CD4-positive, alpha-beta T cell treated with Interleukin-15 for 1 hour (primary cell): ENCODE measurements around the gene CARMIL3.
"Not testable (repeated sequence)": the region's sequence is repeated elsewhere in the genome, so short reads cannot be mapped to it uniquely, and the experiment has no call there.

Source experiments
- DNase-seq: peaks from one replicate; pipeline ENCODE4 v3.0.0-alpha.2; 2020

Gene CARMIL3

GRCh38 chr14:24037658-24038037, 14.2 kb upstream of the CARMIL3 start:
- DNase-seq = no peak

DNA sequence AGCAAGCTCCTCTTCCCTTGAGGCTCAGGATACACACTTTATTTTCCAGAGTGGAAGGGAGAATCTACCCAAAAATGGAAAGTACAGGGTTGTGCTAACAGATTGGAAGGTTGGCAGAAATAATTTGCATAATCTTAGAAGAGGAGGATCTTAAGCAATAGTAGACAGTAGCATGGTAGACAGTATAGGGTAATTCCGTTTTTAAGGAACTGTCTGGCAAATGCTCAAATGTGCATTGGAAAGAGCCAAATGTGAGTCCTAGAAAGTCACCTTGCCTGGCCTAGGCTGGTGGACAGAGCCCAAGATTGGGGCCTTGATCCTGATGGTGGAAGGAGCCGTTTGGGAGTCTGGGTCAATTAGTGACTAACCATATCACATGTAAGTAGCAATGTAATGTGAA, 13.1 kb upstream of the CARMIL3 start:
- DNase-seq = no peak

GRCh38 chr14:24040692-24041091, 11.1 kb upstream of the CARMIL3 start:
- no peak for DNase-seq

DNA sequence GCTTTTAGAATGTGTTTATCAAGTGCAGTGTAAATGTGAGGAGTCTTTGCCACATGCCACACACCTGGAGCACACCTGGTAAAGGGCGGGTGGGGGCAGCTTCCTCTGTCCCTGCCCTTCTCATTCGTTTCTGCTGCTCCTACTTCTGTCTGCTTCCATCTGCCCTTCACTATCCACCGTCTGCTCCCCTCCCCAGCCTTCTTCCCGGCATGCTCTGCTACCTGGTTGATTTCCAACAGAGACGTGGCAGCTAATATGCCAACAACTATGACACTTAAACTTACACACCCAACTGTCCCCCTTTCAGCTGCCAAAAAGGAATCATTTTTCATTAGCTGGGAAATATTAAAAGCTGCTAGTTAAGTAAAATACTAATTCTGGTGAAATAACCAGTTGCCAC, 9.1 kb upstream of the CARMIL3 start:
- DNase-seq = no peak

GRCh38 chr14:24049002-24049401, 2.8 kb upstream of the CARMIL3 start:
- DNase-seq = not testable (repeated sequence)

- not testable (repeated sequence) for DNase-seq
Observed at GRCh38 chr14:24050753-24051152, 1.1 kb upstream of the CARMIL3 start.

GRCh38 chr14:24051176-24051788, 527 bp upstream of the CARMIL3 start:
- DNase-seq = no peak

DNA sequence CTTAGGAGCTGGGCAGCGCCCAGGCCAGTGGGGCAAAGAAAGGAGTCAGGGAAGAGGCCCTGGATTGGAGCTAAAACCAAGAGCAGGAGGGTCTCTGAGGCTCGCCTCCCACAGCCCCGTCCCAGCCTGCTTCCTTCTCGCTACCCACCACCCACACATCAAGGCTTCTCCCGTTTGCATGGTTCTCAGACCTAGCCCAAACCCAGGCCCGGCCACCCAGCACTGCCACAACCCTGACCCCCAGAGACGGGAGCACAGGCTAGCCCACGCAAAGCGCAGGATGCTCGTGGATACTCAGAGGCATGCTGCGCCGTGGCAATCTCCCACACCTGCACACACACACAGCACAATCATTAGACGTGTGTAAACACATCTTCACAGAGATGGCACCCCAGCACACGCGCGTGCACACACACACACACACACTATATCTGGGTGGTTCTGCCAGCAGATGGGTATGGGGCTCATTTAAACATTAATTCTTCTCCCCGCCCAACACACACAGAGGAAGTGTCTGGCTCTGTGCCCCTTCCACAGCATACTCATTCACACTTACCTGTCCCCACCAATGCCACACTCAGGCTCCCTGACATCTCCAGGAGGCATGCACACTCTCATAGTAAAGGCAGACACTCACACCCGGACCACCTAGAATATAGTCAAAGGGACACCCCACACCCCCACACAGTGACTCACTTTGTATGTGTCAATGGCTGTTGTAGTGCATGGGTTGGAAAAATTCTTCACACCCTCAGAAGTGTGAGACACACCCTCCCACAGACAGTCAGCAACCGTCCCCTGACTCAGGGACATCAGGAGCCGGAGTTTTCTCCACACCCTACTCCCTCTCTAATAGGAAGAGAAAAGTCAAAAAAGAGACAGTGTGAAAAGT, 1.1 kb downstream of the CARMIL3 start:
- no peak for DNase-seq

- DNase-seq = no peak
Observed at GRCh38 chr14:24053548-24054323, 1.9 kb downstream of the CARMIL3 start.

DNA sequence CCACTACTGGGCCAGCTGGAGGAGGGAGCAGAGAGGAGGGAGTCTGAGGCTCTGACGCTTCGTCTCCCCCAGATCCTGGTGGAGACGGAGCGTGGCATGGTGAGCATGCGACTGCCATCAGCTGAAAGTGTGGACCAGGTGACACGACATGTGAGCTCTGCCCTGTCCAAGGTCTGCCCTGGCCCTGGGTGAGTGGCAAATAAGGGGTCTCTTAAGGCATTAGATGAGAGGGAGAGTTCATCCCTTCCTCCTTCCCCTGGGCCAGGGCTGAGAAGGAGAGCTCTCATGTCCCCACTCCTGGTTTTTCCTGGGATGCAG, 2.5 kb downstream of the CARMIL3 start:
- DNase-seq = no peak

DNA sequence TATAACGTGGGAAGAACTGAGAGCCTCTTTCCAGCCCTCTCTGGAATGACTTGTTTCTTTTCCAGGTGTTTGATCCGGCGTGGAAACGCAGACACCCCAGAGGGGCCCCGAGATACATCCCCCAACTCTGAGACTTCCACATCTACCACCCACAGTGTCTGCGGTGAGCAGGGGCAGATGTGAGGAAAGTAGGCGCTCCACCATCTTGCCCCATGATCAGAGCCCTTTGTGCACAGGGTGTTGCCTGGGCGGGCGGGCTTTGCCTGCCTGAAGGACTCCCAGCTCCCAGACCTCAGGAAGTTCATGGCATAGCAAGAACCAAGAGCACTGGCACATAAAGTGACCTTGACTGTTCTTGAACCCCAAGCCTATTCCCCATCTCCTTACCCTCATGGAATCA, 2.8 kb downstream of the CARMIL3 start:
- no peak for DNase-seq

DNA sequence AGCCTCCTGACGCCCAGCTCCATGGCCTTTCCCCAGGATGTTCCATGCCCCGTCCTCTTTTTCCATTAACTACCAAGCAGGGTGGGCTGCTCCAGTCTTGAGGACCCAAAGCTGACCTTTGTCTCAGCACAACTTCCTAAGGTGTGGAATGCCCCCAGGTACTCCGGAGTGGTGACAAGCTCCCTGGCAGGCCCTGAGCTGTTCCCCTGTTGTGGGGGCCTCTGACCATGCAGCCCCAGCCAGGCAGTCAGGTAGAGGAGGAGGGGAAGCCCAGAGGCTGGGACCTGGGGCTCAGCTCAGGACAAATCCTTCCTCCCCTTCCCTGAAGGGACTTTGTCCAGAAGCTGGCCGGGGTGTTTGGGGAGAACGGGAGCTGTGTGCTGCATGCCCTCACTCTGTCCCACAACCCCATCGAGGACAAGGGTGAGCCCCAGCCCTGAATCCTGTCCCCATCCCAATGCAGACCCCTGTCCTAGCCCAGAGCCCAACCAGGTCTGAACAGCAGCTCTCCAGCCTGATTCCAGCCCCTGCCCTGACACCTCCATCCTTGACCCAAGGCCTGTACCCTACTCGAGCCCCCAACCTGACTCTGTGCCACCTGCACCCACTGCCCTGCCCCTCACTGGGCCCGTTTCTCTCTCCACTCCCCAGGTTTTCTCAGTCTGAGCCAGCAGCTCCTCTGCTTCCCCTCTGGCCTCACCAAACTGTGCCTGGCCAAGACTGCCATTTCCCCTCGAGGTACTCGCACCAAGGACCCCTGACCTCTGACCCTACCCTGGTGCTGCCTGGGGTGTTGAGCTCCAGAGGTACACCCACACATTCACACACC, 4.4 kb downstream of the CARMIL3 start:
- DNase-seq = no peak

DNA sequence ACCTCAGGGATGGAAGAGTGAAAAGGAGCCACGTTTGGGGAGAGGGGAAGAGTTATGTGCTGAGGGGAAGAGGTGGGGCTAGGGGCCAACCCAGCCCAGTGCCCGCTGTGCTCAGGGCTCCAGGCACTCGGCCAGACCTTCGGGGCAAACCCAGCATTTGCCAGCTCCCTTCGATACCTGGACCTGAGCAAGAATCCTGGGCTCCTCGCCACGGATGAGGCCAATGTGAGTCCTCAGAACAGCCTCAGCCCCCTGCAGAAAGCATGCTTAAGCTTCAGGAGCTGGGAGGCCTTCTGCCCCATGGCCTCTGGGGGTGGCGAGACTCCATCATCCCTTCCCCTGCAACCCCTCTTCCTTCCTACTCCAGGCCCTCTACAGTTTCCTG, 5.0 kb downstream of the CARMIL3 start:
- DNase-seq = no peak

DNA sequence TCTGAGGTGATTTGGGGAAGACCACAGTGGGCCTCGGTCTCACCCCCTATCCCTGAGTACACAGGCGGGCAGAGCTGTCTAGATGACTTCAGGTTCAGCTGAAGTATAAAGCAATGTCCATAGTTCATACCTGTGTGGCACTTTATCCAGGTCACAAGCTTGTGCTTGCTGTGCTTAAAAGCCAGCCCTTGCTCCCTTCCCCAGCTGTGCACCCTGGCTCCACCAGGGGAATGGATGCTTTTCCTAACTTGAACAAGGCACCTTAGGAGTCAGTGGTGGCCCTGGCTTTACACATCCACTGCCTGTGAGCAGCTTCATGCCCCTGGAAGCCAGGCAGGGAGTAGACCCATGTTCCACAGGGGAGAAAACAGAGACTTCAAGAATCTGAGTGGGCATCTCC, 5.5 kb downstream of the CARMIL3 start:
- no peak for DNase-seq

GRCh38 chr14:24057867-24058259, 6.1 kb downstream of the CARMIL3 start:
- no peak for DNase-seq

DNA sequence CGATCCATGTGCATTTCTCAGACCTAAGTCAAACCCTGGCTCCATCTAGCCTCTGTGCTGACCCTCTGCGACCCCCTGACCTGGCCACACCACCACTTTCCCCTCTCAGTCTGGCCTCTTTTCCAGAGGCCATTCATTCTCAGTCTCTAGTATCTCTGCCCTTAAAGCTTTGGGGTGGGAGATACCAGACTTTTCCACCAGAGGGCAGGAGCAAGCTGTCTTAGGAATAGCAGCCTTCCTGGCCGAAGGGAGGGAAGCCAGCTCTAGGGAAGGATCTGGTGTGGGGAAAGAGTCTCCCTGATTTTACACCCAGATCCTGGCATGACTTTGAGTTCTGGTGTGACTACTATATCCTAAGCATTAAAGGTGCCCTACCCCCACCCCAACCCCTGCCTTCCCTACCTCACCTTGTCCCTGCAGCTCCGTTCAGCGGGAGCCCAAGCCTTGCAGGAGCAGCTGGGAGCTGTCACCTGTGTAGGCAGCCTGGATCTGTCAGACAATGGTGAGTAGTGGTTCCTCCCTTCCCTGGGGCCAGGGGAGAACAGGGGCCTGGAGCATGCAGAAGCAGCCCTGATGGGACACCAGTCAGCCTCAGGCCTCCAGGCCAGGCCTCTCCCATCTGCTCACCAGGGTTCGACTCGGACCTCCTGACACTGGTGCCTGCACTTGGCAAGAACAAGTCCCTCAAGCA, 6.6 kb downstream of the CARMIL3 start:
- peak; percentile 48 for DNase-seq

- no peak for DNase-seq
Observed at GRCh38 chr14:24058951-24059475, 7.2 kb downstream of the CARMIL3 start.

- no peak for DNase-seq
Observed at GRCh38 chr14:24059841-24060388, 8.1 kb downstream of the CARMIL3 start.

DNA sequence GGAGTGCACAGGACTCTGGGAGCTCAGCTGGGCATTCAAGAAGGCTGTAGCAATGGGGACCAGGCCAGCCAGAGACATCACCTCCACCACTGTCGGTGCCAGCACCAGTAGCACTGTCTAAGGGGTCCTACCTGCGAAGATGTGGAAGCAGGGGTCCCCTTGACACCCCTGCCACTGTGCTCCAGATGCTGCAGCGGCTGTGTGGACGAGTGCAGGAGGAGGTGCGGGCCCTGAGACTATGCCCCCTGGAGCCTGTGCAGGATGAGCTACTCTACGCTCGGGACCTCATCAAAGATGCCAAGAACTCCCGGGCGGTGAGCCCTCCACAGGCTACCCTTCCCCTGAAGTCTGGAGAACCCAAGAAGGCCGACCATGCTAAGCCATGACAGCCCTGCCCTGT, 8.6 kb downstream of the CARMIL3 start:
- DNase-seq = no peak

- no peak for DNase-seq
Observed at GRCh38 chr14:24060984-24061913, 9.4 kb downstream of the CARMIL3 start.
